ENCODE data around the gene CELA3A.
"Not testable (repeated sequence)": the region's sequence is repeated elsewhere in the genome, so short reads cannot be mapped to it uniquely, and the experiment has no call there.

DNA sequence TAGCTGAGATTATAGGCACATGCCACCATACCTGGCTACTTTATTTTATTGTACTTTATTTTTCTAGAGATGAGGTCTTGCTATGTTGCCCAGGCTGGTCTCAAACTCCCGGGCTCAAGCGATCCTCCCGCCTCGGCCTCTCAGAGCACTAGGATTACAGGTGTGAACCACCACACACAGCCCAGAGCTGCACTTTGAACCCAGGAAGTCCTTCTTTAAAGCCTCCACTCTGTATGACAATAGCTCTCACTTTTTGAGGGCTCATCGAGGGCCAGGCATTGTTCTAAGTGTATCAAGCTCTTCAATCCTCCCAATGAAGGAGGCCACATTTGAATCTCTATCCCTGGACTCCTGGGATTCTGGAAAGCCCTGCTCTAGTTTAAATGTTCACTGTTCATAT, 1.0 kb downstream of the CELA3A start:
- TF ChIP-seq, protein P1, sequence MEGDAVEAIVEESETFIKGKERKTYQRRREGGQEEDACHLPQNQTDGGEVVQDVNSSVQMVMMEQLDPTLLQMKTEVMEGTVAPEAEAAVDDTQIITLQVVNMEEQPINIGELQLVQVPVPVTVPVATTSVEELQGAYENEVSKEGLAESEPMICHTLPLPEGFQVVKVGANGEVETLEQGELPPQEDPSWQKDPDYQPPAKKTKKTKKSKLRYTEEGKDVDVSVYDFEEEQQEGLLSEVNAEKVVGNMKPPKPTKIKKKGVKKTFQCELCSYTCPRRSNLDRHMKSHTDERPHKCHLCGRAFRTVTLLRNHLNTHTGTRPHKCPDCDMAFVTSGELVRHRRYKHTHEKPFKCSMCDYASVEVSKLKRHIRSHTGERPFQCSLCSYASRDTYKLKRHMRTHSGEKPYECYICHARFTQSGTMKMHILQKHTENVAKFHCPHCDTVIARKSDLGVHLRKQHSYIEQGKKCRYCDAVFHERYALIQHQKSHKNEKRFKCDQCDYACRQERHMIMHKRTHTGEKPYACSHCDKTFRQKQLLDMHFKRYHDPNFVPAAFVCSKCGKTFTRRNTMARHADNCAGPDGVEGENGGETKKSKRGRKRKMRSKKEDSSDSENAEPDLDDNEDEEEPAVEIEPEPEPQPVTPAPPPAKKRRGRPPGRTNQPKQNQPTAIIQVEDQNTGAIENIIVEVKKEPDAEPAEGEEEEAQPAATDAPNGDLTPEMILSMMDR (IDR thresholded peaks at IDR 0.05 in 8 of 11, conservative IDR thresholded peaks at IDR 0.05 in 3 of 11), result not testable (repeated sequence)
- TF ChIP-seq POLR2A (IDR thresholded peaks at IDR 0.05), result not testable (repeated sequence)

Data from spleen (tissue), 7 donors.